ENCODE results near the gene AGMO. TPM values are rescaled to one million over a fixed set of nuclear protein-coding genes. Genes with fewer than 3 reads are reported as not detected.

AGMO gene
- polyA plus RNA-seq, 2 of the 4 experiments (the other 2 are of a cell fraction): 2.6 to 7.9 TPM

- CTCF ChIA-PET: no interaction called here
- DNase-seq (ENCODE audit: low read depth in 1 of 2, low spot score in 1 of 2): no peak
- no peak overlapping the region for H3K27ac ChIP-seq
- POLR2A ChIA-PET: no interaction called here
- no peaks in the 10 kb centered on the region for H3K4me1 ChIP-seq
- H3K4me3 ChIP-seq: no peak overlapping the region
- peak; percentile 65 for TF ChIP-seq MAFK (IDR thresholded peaks at IDR 0.05; ENCODE audit: partially characterized antibody)
- no peak for TF ChIP-seq GATA3 (IDR thresholded peaks at IDR 0.05; ENCODE audit: borderline replicate concordance)
- TF ChIP-seq NFE2L2 (conservative IDR thresholded peaks at IDR 0.05; ENCODE audit: low read length): peak; percentile 35; the same call in 1 of the 2 replicates
- no peaks in the 10 kb centered on the region for H3K9me3 ChIP-seq
- ATAC-seq: no peak
- H3K4me2 ChIP-seq: no peak overlapping the region
- no peak for FAIRE-seq
- WGBS (ENCODE audit: missing lambda C conversion rate): 29% methylated on average over 1 of the region's 1 CpG
Observed at GRCh38 chr7:15315678-15316077, 246.1 kb downstream of the AGMO start.

DNA sequence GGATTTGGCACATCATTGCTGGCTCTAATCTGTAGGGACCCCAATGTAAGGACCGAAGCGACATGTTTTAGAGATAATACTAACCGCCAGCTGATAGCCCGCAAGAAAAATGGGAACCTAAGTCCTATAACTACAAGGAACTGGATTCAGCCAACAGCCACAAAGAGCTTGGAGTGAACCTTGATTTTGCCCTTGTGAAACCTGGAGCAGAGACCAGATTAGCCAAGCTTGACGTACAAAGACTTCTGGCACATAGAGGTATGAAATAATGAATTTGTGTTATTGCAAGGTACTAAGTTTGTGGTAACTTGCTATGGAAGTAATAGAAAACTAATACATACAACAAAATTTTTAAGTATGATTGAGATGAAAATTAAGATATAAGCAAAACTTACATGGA lies 246.9 kb downstream of the AGMO start:
- ChIA-PET POLR2A (no interaction called here), CTCF (interaction anchor here (1.3 kb wide), 2 partner anchors 16 to 406 kb away, joined by 3 read pairs; no protein-coding TSS in a partner anchor)
- no peak overlapping the region for H3K27ac ChIP-seq
- TF ChIP-seq CBX2 (IDR thresholded peaks at IDR 0.05; ENCODE audit: borderline replicate concordance, low read depth) (no peak), SMC3 (IDR thresholded peaks at IDR 0.05) (no peak), POLR2AphosphoS2 (conservative IDR thresholded peaks at IDR 0.05; ENCODE audit: low read length) (no peak), RFX5 (IDR thresholded peaks at IDR 0.05) (no peak), RCOR1 (IDR thresholded peaks at IDR 0.05; ENCODE audit: low read depth, low read length) (no peak), JUN (IDR thresholded peaks at IDR 0.05) (no peak), EHF (CRISPR knock-in tag; IDR thresholded peaks at IDR 0.05) (no peak), ZNF302 (CRISPR knock-in tag; IDR thresholded peaks at IDR 0.05) (no peak), HOXA7 (CRISPR knock-in tag; IDR thresholded peaks at IDR 0.05) (no peak), TP53 (CRISPR knock-in tag; IDR thresholded peaks at IDR 0.05) (no peak), CEBPB (IDR thresholded peaks at IDR 0.05) (no peak), PHF8 (IDR thresholded peaks at IDR 0.05; ENCODE audit: borderline replicate concordance, low read depth) (no peak), NR3C1 (IDR thresholded peaks at IDR 0.05) (no peak), NFE2L2 (conservative IDR thresholded peaks at IDR 0.05; ENCODE audit: low read length) (no peak), RARB (CRISPR knock-in tag; IDR thresholded peaks at IDR 0.05) (no peak), KDM5A (IDR thresholded peaks at IDR 0.05) (no peak), EHMT2 (IDR thresholded peaks at IDR 0.05; ENCODE audit: low read depth) (no peak), ATOH8 (CRISPR knock-in tag; IDR thresholded peaks at IDR 0.05; ENCODE audit: low read depth) (no peak), ZC3H11A (IDR thresholded peaks at IDR 0.05) (no peak)
- TF ChIP-seq, protein P1, sequence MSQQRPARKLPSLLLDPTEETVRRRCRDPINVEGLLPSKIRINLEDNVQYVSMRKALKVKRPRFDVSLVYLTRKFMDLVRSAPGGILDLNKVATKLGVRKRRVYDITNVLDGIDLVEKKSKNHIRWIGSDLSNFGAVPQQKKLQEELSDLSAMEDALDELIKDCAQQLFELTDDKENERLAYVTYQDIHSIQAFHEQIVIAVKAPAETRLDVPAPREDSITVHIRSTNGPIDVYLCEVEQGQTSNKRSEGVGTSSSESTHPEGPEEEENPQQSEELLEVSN (IDR thresholded peaks at IDR 0.05; ENCODE audit: borderline replicate concordance, low read depth): no peak
- ATAC-seq: no peak
- no peaks in the 10 kb centered on the region for H3K4me1 ChIP-seq
- no peaks in the 10 kb centered on the region for H3K9me3 ChIP-seq
- no peak overlapping the region for H3K4me2 ChIP-seq
- no peak for DNase-seq (ENCODE audit: low read depth in 1 of 2, low spot score in 1 of 2)
- 90% methylated on average over 5 of the region's 5 CpGs for WGBS (ENCODE audit: missing lambda C conversion rate)
- FAIRE-seq: no peak
- H3K4me3 ChIP-seq: no peak overlapping the region

DNA sequence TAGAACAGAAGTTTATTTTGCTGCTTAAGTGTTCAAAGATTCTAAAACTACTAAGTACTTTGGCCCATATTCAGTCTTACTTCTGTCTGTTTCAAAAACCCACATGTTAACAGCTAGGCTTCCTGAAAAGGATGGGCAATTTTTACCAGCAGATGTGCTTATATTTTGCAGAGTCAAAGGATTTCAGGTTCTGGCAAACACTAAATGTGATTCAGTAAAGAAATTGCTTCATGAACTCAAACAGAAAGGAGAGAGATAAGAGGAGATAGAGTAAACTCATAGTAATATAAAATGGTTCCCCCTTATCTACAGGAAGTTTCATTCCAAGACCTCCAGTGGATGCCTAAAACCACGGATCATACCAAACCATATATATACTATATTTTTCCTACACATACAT lies 248.5 kb downstream of the AGMO start:
- no peak overlapping the region for H3K4me2 ChIP-seq
- FAIRE-seq (no peak), ATAC-seq (no peak), DNase-seq (ENCODE audit: low read depth in 1 of 2, low spot score in 1 of 2) (no peak)
- no peaks in the 10 kb centered on the region for H3K4me1 ChIP-seq
- H3K9me3 ChIP-seq: no peaks in the 10 kb centered on the region
- 18% methylated on average over 1 of the region's 1 CpG for WGBS (ENCODE audit: missing lambda C conversion rate)
- POLR2A ChIA-PET: no interaction called here
- H3K4me3 ChIP-seq: no peak overlapping the region
- TF ChIP-seq KDM1A (IDR thresholded peaks at IDR 0.05; ENCODE audit: low read depth): no peak
- no peak for TF ChIP-seq GATA3 (IDR thresholded peaks at IDR 0.05; ENCODE audit: borderline replicate concordance)
- no peak for TF ChIP-seq MAFK (IDR thresholded peaks at IDR 0.05; ENCODE audit: partially characterized antibody)
- no peak for TF ChIP-seq ATOH8 (CRISPR knock-in tag; IDR thresholded peaks at IDR 0.05; ENCODE audit: low read depth)
- no peak for TF ChIP-seq SMC3 (IDR thresholded peaks at IDR 0.05)
- no peak for TF ChIP-seq KDM5A (IDR thresholded peaks at IDR 0.05)
- no peak for TF ChIP-seq TFCP2L1 (CRISPR knock-in tag; IDR thresholded peaks at IDR 0.05)
- no peak for TF ChIP-seq PBX3 (IDR thresholded peaks at IDR 0.05)
- no peak for TF ChIP-seq NPAS2 (CRISPR knock-in tag; IDR thresholded peaks at IDR 0.05; ENCODE audit: borderline replicate concordance)
- TF ChIP-seq PHF8 (IDR thresholded peaks at IDR 0.05; ENCODE audit: borderline replicate concordance, low read depth): no peak
- no peak for TF ChIP-seq POLR2AphosphoS2 (conservative IDR thresholded peaks at IDR 0.05; ENCODE audit: low read length)
- TF ChIP-seq FOXS1 (CRISPR knock-in tag; IDR thresholded peaks at IDR 0.05): no peak
- no peak for TF ChIP-seq RAD21 (conservative IDR thresholded peaks at IDR 0.05 in 1 of 2, IDR thresholded peaks at IDR 0.05 in 1 of 2)
- TF ChIP-seq CEBPB (IDR thresholded peaks at IDR 0.05): no peak
- no peak for TF ChIP-seq HMGXB4 (CRISPR knock-in tag; IDR thresholded peaks at IDR 0.05; ENCODE audit: borderline replicate concordance)
- TF ChIP-seq RCOR1 (IDR thresholded peaks at IDR 0.05; ENCODE audit: low read depth, low read length): no peak
- TF ChIP-seq MAZ (IDR thresholded peaks at IDR 0.05; ENCODE audit: borderline replicate concordance, low read depth, low read length): no peak
- CTCF ChIA-PET: no interaction called here
- no peak overlapping the region for H3K27ac ChIP-seq
